Transverse colon (tissue), 4 donors: Measurements from ENCODE around the gene PTK7. TPM values are rescaled to one million over a fixed set of nuclear protein-coding genes. Genes with fewer than 3 reads are reported as not detected.
A peak's percentile ranks its signal among the peaks of the same experiment; 100 is the strongest.

Experiments
- DNase-seq: peaks from one replicate; pipeline ENCODE4 v3.0.0-alpha.2; 2019
- H3K27ac ChIP-seq, 4 donors: fragments of 200-600 bp; sonication (generic); 2 replicates each; pipeline ENCODE4 v1.5.1; 2016 to 2018; ENCODE audit warnings: inconsistent platforms in 4 of 4
- H3K27me3 ChIP-seq: fragments of 200-600 bp; sonication (generic); 2 replicates; pipeline ENCODE4 v1.5.1; 2017; ENCODE audit warnings: inconsistent platforms
- H3K36me3 ChIP-seq, 4 donors: fragments of 200-600 bp; sonication (generic); 2 replicates each; pipeline ENCODE4 v1.5.1; 2017 to 2019; ENCODE audit warnings: inconsistent platforms in 4 of 4
- H3K4me1 ChIP-seq, 4 donors: fragments of 200-600 bp; sonication (generic); 2 replicates each; pipeline ENCODE4 v1.5.1; 2017 to 2020; ENCODE audit warnings: inconsistent platforms in 4 of 4
- H3K4me3 ChIP-seq, 4 donors: fragments of 200-600 bp; sonication (generic); 1 replicate in 1 of 4; 2 replicates in 3 of 4; pipeline versions ENCODE4 v1.5.1 to v1.6.1; 2017 to 2019; ENCODE audit warnings: inconsistent platforms in 4 of 4
- H3K9me3 ChIP-seq, 2 donors: fragments of 200-600 bp; sonication (generic); 2 replicates each; pipeline ENCODE4 v1.5.1; 2017 to 2019; ENCODE audit warnings: inconsistent platforms in 2 of 2
- EP300 ChIP-seq: sonication (generic); formaldehyde crosslinking; IDR thresholded peaks from one replicate; pipeline ENCODE4 v1.6.1; 2017; ENCODE audit warnings: antibody characterized with exemption, low read depth
- POLR2A ChIP-seq: fragments of 450-650 bp; IDR thresholded peaks from one replicate; pipeline ENCODE4 v1.6.1; 2016; ENCODE audit warnings: antibody characterized with exemption, mild to moderate bottlenecking, moderate library complexity
- POLR2AphosphoS5 ChIP-seq, 3 donors: sonication (generic); formaldehyde crosslinking; IDR thresholded peaks; one replicate each; pipeline ENCODE4 v1.6.1; 2016; ENCODE audit warnings: antibody characterized with exemption in 3 of 3
- WGBS, 2 donors: methylation state at CpG; one replicate each; pipeline ENCODE4 v1.1.5; 2018; ENCODE audit warnings: low coverage in 1 of 2; 5-methylcytosine and 5-hydroxymethylcytosine counted together
- in situ Hi-C, 4 donors: fragments of 200-750 bp; cut with MboI; loops; one replicate each; pipeline versions ENCODE4 v1.15.0 to v1.15.1; 2017; ENCODE audit warnings: low sequenced_read_pairs in 3 of 4, low pct_ligation_motif_present in 1 of 4, low pct_unique_long_range_greater_than_20kb in 1 of 4
- intact Hi-C: fragments of 100-400 bp; cut with DNase I; formaldehyde crosslinking; loops from one replicate; pipeline ENCODE4 v1.15.1; 2023; ENCODE audit warnings: low total_unique reads
- total RNA-seq, 4 donors: library from RNA; depleted of rRNA; stranded (reverse); fragments of >200 nt; gene quantifications; one replicate each; pipeline ENCODE4 v1.1.0, GENCODE V29; 2016
- TF ChIP-seq, protein P1 (sequence below), 5 experiments: fragments of 200-600 bp in 3 of 5; fragments of 450-650 bp in 2 of 5; sonication (generic) in 3 of 5; IDR thresholded peaks; 1 replicate in 2 of 5; 2 replicates in 3 of 5; pipeline ENCODE4 v1.5.1; 2016 to 2017; ENCODE audit warnings: antibody characterized with exemption in 5 of 5, inconsistent platforms in 3 of 5, mild to moderate bottlenecking in 2 of 5, moderate library complexity in 1 of 5

Gene PTK7
- total RNA-seq, 4 donors from 2014 or later = 2.2 to 34.6 (median 6.0) TPM

DNA sequence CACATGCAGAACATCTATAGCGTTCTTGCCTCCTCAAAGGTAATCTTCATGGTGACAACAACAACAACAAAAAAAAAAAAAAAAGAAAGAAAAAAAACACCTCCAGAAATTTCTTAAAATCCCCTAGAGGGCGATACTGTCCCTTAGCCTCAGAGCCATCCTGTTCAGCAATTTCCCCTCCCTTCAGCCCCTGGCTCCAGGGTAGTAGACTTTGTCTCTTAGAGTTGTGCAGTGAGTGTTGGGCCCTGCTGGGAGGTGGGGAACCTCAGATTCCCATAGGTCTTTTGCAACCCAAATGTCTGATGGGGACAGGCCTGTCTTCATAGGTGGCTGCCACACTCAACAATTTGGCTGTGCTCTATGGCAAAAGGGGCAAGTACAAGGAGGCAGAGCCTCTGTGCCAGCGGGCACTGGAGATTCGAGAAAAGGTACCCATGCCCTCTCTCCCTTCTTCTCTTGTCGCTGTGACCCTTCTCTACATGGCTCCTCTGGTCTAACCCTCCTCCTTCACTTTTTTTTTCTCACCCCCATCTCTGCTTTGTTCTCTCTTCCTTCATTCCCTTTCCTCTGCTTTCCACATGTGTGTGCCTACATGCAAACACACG is 6.0 kb upstream of the PTK7 start:
- H3K4me3 ChIP-seq = no peak overlapping the region
- intact Hi-C loops = loop anchor here (5.0 kb wide), 1 partner anchor 1222 kb away; no protein-coding TSS in a partner anchor
- peaks cover 0 to 37% (median 7%) of the 10 kb centered on the region in 4 donors for H3K36me3 ChIP-seq
- DNase-seq = no peak
- no peaks in the 10 kb centered on the region for H3K27me3 ChIP-seq
- 59% methylated on average over 6 of the region's 6 CpGs; no CpG with 5 or more reads in 1 of the 2 donors for WGBS, 2 donors
- H3K4me1 ChIP-seq = no peaks in the 10 kb centered on the region
- in situ Hi-C loops = no loop called here
- TF ChIP-seq EP300 = no peak
- TF ChIP-seq, protein P1, sequence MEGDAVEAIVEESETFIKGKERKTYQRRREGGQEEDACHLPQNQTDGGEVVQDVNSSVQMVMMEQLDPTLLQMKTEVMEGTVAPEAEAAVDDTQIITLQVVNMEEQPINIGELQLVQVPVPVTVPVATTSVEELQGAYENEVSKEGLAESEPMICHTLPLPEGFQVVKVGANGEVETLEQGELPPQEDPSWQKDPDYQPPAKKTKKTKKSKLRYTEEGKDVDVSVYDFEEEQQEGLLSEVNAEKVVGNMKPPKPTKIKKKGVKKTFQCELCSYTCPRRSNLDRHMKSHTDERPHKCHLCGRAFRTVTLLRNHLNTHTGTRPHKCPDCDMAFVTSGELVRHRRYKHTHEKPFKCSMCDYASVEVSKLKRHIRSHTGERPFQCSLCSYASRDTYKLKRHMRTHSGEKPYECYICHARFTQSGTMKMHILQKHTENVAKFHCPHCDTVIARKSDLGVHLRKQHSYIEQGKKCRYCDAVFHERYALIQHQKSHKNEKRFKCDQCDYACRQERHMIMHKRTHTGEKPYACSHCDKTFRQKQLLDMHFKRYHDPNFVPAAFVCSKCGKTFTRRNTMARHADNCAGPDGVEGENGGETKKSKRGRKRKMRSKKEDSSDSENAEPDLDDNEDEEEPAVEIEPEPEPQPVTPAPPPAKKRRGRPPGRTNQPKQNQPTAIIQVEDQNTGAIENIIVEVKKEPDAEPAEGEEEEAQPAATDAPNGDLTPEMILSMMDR (IDR thresholded peaks at IDR 0.05) = peak; percentile 34 to 46 (median 37)
- no peaks in the 10 kb centered on the region for H3K9me3 ChIP-seq
- H3K27ac ChIP-seq = no peak overlapping the region

DNA sequence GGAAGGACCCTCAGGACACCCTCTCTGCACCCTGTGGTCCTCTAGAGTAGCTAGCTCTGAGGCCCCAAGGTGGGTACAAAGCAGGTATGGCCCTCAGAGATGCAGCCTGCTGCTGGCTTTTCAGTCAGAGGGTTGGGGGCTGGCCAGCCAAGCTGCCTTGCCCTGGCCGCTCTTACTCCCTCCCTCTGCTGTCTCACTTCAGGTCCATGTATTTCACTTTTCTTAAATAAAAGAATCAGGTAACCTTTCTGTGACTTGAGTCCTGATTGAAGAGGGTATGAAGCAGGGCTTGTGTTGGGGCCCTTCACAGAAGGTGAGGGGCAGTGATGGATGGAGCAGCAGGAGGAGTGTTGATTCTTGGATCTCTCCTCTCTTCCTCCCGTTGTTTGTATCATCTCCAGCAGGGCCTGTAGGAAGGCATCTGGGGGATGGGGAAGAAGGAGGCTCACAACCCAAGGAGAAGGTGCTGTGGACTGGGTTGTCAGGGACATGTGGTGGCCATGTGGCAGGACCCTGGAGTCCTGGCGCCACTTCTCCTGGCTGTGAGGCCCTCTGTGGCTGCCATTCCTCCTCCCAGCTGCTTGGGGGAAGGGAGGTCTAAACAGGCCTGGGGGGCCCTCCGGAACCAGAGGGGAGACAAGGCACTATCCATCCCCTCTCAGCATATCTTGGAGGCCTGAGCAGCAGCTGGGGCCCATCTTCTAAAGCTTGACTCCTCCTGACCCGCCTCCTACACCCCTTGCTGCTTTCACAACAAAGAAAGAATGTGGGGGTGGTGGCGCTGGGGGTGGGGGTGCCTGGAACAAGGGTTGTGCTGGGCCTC is 1.1 kb upstream of the PTK7 start:
- H3K27me3 ChIP-seq = peaks cover 13% of the 10 kb centered on the region
- peak overlapping the region in 2 of 4 donors; percentile 37 to 69 for H3K27ac ChIP-seq
- no peak for DNase-seq
- H3K4me3 ChIP-seq = no peak overlapping the region
- 0 to 71% methylated on average over 1 to 6 of the region's 6 CpGs for WGBS, 2 donors
- in situ Hi-C loops = no loop called here
- no peak for TF ChIP-seq EP300
- no peak for TF ChIP-seq POLR2A
- TF ChIP-seq, protein P1 (IDR thresholded peaks at IDR 0.05) = no peak
- no peak for TF ChIP-seq POLR2AphosphoS5 (IDR thresholded peaks at IDR 0.05)
- intact Hi-C loops = loop anchor here (5.0 kb wide), 2 partner anchors 67 to 1217 kb away; no protein-coding TSS in a partner anchor
- no peaks in the 10 kb centered on the region for H3K9me3 ChIP-seq
- H3K4me1 ChIP-seq = peaks cover 0 to 17% (median 10%) of the 10 kb centered on the region in 4 donors
- peaks cover 0 to 18% (median 3%) of the 10 kb centered on the region in 4 donors for H3K36me3 ChIP-seq

DNA sequence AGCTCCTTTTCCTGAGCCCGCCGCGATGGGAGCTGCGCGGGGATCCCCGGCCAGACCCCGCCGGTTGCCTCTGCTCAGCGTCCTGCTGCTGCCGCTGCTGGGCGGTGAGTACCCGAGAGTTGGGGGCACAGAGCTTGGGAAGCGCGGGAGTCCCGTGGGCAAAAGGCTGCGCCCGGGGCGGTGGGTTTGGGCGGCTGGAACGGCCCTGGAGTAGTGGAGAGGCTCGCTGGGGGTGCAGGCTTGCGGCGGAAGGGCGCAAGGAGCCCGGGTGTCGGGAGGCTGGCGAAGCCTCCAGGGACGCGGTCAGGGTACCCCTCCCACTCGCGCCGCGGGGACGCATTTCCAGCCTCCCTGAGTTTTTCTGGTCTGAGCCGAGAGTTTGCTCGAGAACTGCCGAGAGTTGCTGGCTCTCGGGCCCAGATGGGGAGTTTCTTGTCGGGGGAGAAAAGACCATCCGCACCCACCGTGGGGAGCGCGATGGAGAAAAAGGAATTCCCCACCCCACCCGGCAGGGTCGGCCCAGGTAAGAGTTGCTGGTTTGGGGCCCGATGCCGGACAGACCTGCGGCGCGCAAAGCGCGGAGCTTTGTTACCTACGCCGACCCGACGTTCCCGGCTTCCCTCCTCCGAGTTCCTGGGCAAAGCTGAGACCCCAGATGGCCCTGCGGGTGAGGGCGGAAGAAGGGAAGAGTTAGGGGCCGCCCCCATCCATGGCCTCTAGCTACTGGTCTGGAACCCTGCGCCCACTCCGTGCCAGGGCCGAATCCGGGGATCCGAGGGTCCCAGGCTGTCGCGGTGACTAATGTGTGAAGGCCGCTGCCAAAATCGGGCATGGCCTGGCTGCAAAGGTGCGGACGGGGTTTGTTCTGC is 584 bp downstream of the PTK7 start:
- TF ChIP-seq POLR2A = no peak
- in situ Hi-C loops (no loop called here), intact Hi-C loops (loop anchor here (5.0 kb wide), 1 partner anchor 66 kb away; no protein-coding TSS in a partner anchor)
- H3K27ac ChIP-seq = peak overlapping the region; percentile 48 to 69 (median 49)
- no peak for DNase-seq
- peaks cover 0 to 17% (median 10%) of the 10 kb centered on the region in 4 donors for H3K4me1 ChIP-seq
- peak overlapping the region; percentile 25 to 60 (median 46) for H3K4me3 ChIP-seq
- no peaks in the 10 kb centered on the region for H3K9me3 ChIP-seq
- H3K27me3 ChIP-seq = peaks cover 13% of the 10 kb centered on the region
- peaks cover 0 to 14% (median 0%) of the 10 kb centered on the region in 4 donors for H3K36me3 ChIP-seq
- 0 to 2% methylated on average over 4 to 66 of the region's 72 CpGs for WGBS, 2 donors

GRCh38 chr6:43077333-43077809 is 1.3 kb downstream of the PTK7 start:
- Histone ChIP-seq H3K27me3 (peaks cover 13% of the 10 kb centered on the region), H3K4me3 (peak overlapping the region in 3 of 4 donors; percentile 44 to 60 (median 49)), H3K4me1 (peaks cover 0 to 17% (median 10%) of the 10 kb centered on the region in 4 donors), H3K9me3 (no peaks in the 10 kb centered on the region), H3K27ac (no peak overlapping the region), H3K36me3 (peaks cover 0 to 14% (median 0%) of the 10 kb centered on the region in 4 donors)
- WGBS, 2 donors = 27% methylated on average over 8 of the region's 8 CpGs; no CpG with 5 or more reads in 1 of the 2 donors
- DNase-seq = no peak
- intact Hi-C loops = loop anchor here (5.0 kb wide), 1 partner anchor 65 kb away; no protein-coding TSS in a partner anchor
- in situ Hi-C loops = no loop called here
- TF ChIP-seq POLR2A (no peak), POLR2AphosphoS5 (IDR thresholded peaks at IDR 0.05) (no peak), EP300 (no peak)
- TF ChIP-seq, protein P1 (IDR thresholded peaks at IDR 0.05) = no peak
